Measurements from ENCODE around the gene ZSCAN10.

Gene ZSCAN10

GRCh38 chr16:3051009-3051408, 48.1 kb downstream of the ZSCAN10 start:
- no peak for TF ChIP-seq CTCF (IDR thresholded peaks at IDR 0.05; ENCODE audit: control insufficient read depth, insufficient read depth, low read depth, low read length, missing control alignments)
- no peak for DNase-seq (ENCODE audit: low read depth)
- H3K4me3 ChIP-seq (ENCODE audit: control insufficient read depth, low read depth, low read length): no peak overlapping the region

GRCh38 chr16:3050487-3050886, 48.6 kb downstream of the ZSCAN10 start:
- H3K4me3 ChIP-seq (ENCODE audit: control insufficient read depth, low read depth, low read length): no peak overlapping the region
- TF ChIP-seq CTCF (IDR thresholded peaks at IDR 0.05; ENCODE audit: control insufficient read depth, insufficient read depth, low read depth, low read length, missing control alignments): no peak
- DNase-seq (ENCODE audit: low read depth): no peak

- no peak for TF ChIP-seq CTCF (IDR thresholded peaks at IDR 0.05; ENCODE audit: control insufficient read depth, insufficient read depth, low read depth, low read length, missing control alignments)
- no peak overlapping the region for H3K4me3 ChIP-seq (ENCODE audit: control insufficient read depth, low read depth, low read length)
- no peak for DNase-seq (ENCODE audit: low read depth)
Observed at GRCh38 chr16:3049921-3050481, 49.1 kb downstream of the ZSCAN10 start.

GRCh38 chr16:3047387-3047720, 51.7 kb downstream of the ZSCAN10 start:
- TF ChIP-seq CTCF (IDR thresholded peaks at IDR 0.05; ENCODE audit: control insufficient read depth, insufficient read depth, low read depth, low read length, missing control alignments): no peak

GRCh38 chr16:3046641-3047386, 52.3 kb downstream of the ZSCAN10 start:
- no peak for DNase-seq (ENCODE audit: low read depth)
- TF ChIP-seq CTCF (IDR thresholded peaks at IDR 0.05; ENCODE audit: control insufficient read depth, insufficient read depth, low read depth, low read length, missing control alignments): no peak
- no peak overlapping the region for H3K4me3 ChIP-seq (ENCODE audit: control insufficient read depth, low read depth, low read length)

More at GRCh38 chr16:3047387-3047720, 51.7 kb downstream of the ZSCAN10 start:
- DNase-seq (ENCODE audit: low read depth): no peak
- H3K4me3 ChIP-seq (ENCODE audit: control insufficient read depth, low read depth, low read length): no peak overlapping the region

GRCh38 chr16:3045758-3046640, 53.1 kb downstream of the ZSCAN10 start, which contains the start of gene MMP25:
TSS of gene MMP25 (plus strand) at chr16:3046561. CDS start at chr16:3046918, 357 bp downstream.
- peak within 1 kb of the TSS; percentile 50 for H3K4me3 ChIP-seq (ENCODE audit: control insufficient read depth, low read depth, low read length)
- no peak for DNase-seq (ENCODE audit: low read depth)
- TF ChIP-seq CTCF (IDR thresholded peaks at IDR 0.05; ENCODE audit: control insufficient read depth, insufficient read depth, low read depth, low read length, missing control alignments): no peak
